ENCODE data around the gene C11orf71.

C11orf71 gene

DNA sequence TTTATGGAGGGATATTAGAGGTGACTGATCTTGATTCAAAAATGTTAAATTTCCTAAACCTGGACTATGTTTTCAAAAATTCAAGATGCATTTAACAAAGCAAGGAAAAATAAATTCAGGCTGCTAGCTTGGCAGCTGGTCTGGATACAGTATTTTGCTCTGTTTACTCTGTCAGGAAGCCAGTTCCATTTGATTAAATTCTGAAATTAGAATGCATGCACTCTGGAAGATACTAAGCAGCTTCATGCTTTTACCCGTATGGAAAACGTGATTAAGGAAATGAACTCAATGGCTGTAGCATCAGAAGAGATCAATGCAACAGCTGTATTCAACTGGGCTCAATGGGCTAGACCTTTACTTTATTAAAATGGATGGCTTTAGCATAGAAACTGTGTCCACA lies 14.2 kb downstream of the C11orf71 start:
- no peaks in the 10 kb centered on the region for H3K9me2 ChIP-seq (replicated peaks; ENCODE audit: insufficient read depth, low read length)

DNA sequence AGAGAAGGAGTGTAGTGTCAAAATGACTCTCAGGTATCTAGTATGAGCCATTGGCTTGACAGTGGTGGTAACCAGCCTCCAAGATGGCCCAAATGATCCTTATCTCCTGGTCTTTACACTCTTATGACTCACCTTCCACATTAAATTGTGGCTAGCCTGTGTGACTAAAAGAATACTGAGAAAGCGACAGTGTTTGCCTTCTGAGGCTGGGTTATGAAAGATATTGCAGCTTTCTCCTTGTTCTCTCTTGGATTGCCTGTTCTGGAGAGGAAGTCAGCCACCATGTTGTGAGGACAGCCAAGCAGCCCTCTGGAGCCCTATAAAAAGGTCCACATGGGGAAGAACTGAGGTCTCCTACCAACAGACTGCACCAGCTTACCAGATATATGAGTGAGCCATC lies 15.8 kb downstream of the C11orf71 start:
- Histone ChIP-seq H3K27ac (ENCODE audit: low read depth, low read length) (no peak overlapping the region), H3K27me3 (ENCODE audit: low read length) (no peaks in the 10 kb centered on the region), H3F3A (ENCODE audit: insufficient read depth) (no peaks in the 10 kb centered on the region), H3K79me2 (ENCODE audit: insufficient read depth, low read length) (no peaks in the 10 kb centered on the region), H3K9me3 (ENCODE audit: insufficient read depth, low read length) (no peaks in the 10 kb centered on the region), H4K20me1 (ENCODE audit: low read depth, low read length) (no peaks in the 10 kb centered on the region), H3K9ac (ENCODE audit: low read length) (no peak overlapping the region), H3K4me3 (ENCODE audit: insufficient read depth, low read length, poor library complexity, severe bottlenecking) (no peak overlapping the region), H2AFZ (ENCODE audit: low read depth, low read length, severe bottlenecking) (no peak overlapping the region), H3K9me2 (replicated peaks; ENCODE audit: insufficient read depth, low read length) (no peaks in the 10 kb centered on the region), H3K36me3 (ENCODE audit: low read length) (no peaks in the 10 kb centered on the region), H3K4me2 (ENCODE audit: low read depth, low read length, poor library complexity, severe bottlenecking) (no peak overlapping the region)
- no peak for TF ChIP-seq EZH2phosphoT487 (conservative IDR thresholded peaks at IDR 0.05; ENCODE audit: low read length)
- TF ChIP-seq, protein P1, sequence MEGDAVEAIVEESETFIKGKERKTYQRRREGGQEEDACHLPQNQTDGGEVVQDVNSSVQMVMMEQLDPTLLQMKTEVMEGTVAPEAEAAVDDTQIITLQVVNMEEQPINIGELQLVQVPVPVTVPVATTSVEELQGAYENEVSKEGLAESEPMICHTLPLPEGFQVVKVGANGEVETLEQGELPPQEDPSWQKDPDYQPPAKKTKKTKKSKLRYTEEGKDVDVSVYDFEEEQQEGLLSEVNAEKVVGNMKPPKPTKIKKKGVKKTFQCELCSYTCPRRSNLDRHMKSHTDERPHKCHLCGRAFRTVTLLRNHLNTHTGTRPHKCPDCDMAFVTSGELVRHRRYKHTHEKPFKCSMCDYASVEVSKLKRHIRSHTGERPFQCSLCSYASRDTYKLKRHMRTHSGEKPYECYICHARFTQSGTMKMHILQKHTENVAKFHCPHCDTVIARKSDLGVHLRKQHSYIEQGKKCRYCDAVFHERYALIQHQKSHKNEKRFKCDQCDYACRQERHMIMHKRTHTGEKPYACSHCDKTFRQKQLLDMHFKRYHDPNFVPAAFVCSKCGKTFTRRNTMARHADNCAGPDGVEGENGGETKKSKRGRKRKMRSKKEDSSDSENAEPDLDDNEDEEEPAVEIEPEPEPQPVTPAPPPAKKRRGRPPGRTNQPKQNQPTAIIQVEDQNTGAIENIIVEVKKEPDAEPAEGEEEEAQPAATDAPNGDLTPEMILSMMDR (IDR thresholded peaks at IDR 0.05; ENCODE audit: insufficient read depth, low read length, poor library complexity, severe bottlenecking) = no peak

More for the DNA sequence above, 14.2 kb downstream of the C11orf71 start:
- Histone ChIP-seq H3K4me2 (ENCODE audit: low read depth, low read length, poor library complexity, severe bottlenecking) (no peak overlapping the region), H3K36me3 (ENCODE audit: low read length) (no peaks in the 10 kb centered on the region), H3K27ac (ENCODE audit: low read depth, low read length) (no peak overlapping the region), H3K27me3 (ENCODE audit: low read length) (no peaks in the 10 kb centered on the region), H3F3A (ENCODE audit: insufficient read depth) (no peaks in the 10 kb centered on the region), H2AFZ (ENCODE audit: low read depth, low read length, severe bottlenecking) (no peak overlapping the region), H3K79me2 (ENCODE audit: insufficient read depth, low read length) (no peaks in the 10 kb centered on the region), H3K4me3 (ENCODE audit: insufficient read depth, low read length, poor library complexity, severe bottlenecking) (no peak overlapping the region), H3K9me3 (ENCODE audit: insufficient read depth, low read length) (no peaks in the 10 kb centered on the region), H4K20me1 (ENCODE audit: low read depth, low read length) (no peaks in the 10 kb centered on the region), H3K9ac (ENCODE audit: low read length) (no peak overlapping the region)
- TF ChIP-seq EZH2phosphoT487 (conservative IDR thresholded peaks at IDR 0.05; ENCODE audit: low read length) = no peak
- TF ChIP-seq, protein P1 (IDR thresholded peaks at IDR 0.05; ENCODE audit: insufficient read depth, low read length, poor library complexity, severe bottlenecking) = no peak

DNA sequence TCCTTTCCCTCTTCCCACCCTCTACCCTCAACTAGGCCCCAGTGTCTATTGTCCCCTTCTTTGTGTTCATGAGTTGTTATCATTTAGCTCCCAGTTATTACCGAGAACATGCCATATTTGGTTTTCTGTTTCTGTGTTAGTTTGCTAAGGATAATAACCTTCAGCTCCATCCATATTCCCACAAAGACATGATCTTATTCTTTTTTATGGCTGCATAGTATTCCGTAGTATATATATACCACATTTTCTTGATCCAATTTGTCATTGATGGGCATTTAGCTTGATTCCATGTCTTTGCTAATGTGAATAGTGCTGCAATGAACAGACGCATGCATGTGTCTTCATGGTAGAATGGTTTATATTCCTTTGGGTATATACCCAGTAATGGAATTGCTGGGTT lies 17.8 kb downstream of the C11orf71 start:
- Histone ChIP-seq H3K4me2 (ENCODE audit: low read depth, low read length, poor library complexity, severe bottlenecking) (no peak overlapping the region), H3K27me3 (ENCODE audit: low read length) (no peaks in the 10 kb centered on the region), H4K20me1 (ENCODE audit: low read depth, low read length) (no peaks in the 10 kb centered on the region), H3K9me3 (ENCODE audit: insufficient read depth, low read length) (no peaks in the 10 kb centered on the region), H3K9me2 (replicated peaks; ENCODE audit: insufficient read depth, low read length) (no peaks in the 10 kb centered on the region), H3K36me3 (ENCODE audit: low read length) (no peaks in the 10 kb centered on the region), H3K4me3 (ENCODE audit: insufficient read depth, low read length, poor library complexity, severe bottlenecking) (no peak overlapping the region), H3F3A (ENCODE audit: insufficient read depth) (no peaks in the 10 kb centered on the region), H3K79me2 (ENCODE audit: insufficient read depth, low read length) (no peaks in the 10 kb centered on the region), H3K9ac (ENCODE audit: low read length) (no peak overlapping the region), H2AFZ (ENCODE audit: low read depth, low read length, severe bottlenecking) (no peak overlapping the region), H3K27ac (ENCODE audit: low read depth, low read length) (no peak overlapping the region)
- no peak for TF ChIP-seq EZH2phosphoT487 (conservative IDR thresholded peaks at IDR 0.05; ENCODE audit: low read length)
- TF ChIP-seq, protein P1 (IDR thresholded peaks at IDR 0.05; ENCODE audit: insufficient read depth, low read length, poor library complexity, severe bottlenecking) = no peak
